ENCODE data around the gene HES7.

The HES7 gene

DNA sequence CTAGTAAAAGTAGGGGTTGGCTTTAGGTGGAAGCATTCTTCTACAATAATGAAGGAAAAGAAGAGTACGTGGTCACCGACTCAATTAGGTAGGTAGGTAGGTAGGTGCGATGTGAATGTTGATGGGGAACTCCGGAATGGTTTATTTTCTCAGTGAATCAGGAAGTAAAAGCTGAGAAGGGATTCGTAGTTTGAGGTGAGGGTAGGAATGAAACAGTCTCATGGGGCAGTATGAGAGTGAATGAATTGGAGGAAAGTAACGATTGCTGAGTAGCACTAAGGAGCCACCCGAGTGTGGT is 14.4 kb upstream of the HES7 start:
- H3K4me3 ChIP-seq (ENCODE audit: low read depth, low read length) = peak overlapping the region; percentile 43
- DNase-seq (ENCODE audit: low read depth) = no peak
- TF ChIP-seq, protein P1, sequence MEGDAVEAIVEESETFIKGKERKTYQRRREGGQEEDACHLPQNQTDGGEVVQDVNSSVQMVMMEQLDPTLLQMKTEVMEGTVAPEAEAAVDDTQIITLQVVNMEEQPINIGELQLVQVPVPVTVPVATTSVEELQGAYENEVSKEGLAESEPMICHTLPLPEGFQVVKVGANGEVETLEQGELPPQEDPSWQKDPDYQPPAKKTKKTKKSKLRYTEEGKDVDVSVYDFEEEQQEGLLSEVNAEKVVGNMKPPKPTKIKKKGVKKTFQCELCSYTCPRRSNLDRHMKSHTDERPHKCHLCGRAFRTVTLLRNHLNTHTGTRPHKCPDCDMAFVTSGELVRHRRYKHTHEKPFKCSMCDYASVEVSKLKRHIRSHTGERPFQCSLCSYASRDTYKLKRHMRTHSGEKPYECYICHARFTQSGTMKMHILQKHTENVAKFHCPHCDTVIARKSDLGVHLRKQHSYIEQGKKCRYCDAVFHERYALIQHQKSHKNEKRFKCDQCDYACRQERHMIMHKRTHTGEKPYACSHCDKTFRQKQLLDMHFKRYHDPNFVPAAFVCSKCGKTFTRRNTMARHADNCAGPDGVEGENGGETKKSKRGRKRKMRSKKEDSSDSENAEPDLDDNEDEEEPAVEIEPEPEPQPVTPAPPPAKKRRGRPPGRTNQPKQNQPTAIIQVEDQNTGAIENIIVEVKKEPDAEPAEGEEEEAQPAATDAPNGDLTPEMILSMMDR (IDR thresholded peaks at IDR 0.05; ENCODE audit: low read depth, low read length, missing control alignments) = no peak
- in situ Hi-C loops (cut with HindIII; ENCODE audit: low sequenced_read_pairs) = no loop called here

DNA sequence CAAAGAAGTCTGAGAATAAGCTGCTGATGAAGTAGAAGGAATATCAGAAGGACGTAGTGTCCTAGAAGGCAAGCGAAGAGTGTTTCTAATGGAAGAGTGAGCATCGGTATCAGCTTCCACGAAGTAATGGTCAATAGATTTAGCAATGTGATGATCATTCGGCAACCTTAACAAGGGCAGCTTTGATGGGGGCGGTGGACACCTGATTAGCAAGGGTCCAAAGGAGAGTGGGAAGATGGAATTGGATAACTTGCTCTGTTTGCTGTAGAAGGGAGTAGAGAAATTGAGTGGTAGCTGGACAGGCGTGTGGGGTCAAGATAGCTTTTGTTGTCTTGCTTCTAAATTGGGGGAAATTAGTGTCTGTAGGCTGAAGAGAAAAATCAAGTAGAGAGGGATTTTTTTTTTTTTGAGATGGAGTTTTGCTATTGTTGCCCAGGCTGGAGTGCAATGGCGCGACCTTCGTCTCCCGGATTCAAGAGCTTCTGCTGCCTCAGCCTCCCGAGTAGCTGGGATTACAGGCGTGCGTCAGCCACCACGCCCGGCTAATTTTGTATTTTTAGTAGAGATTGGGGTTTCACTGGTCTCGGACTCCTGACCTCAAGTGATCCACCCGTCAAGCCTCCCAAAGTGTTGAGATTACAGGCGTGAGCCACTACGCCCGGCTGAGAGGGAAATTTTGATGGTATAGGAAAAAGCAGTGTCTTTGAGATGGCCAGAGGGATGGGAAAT is 13.9 kb upstream of the HES7 start:
- TF ChIP-seq, protein P1 (IDR thresholded peaks at IDR 0.05; ENCODE audit: low read depth, low read length, missing control alignments) = no peak
- in situ Hi-C loops (cut with HindIII; ENCODE audit: low sequenced_read_pairs) = no loop called here
- peak overlapping the region; percentile 43 for H3K4me3 ChIP-seq (ENCODE audit: low read depth, low read length)
- no peak for DNase-seq (ENCODE audit: low read depth)

GRCh38 chr17:8133941-8134340 is 10.0 kb upstream of the HES7 start:
- in situ Hi-C loops (cut with HindIII; ENCODE audit: low sequenced_read_pairs) = no loop called here
- no peak overlapping the region for H3K4me3 ChIP-seq (ENCODE audit: low read depth, low read length)
- TF ChIP-seq, protein P1 (IDR thresholded peaks at IDR 0.05; ENCODE audit: low read depth, low read length, missing control alignments) = no peak
- DNase-seq (ENCODE audit: low read depth) = no peak

DNA sequence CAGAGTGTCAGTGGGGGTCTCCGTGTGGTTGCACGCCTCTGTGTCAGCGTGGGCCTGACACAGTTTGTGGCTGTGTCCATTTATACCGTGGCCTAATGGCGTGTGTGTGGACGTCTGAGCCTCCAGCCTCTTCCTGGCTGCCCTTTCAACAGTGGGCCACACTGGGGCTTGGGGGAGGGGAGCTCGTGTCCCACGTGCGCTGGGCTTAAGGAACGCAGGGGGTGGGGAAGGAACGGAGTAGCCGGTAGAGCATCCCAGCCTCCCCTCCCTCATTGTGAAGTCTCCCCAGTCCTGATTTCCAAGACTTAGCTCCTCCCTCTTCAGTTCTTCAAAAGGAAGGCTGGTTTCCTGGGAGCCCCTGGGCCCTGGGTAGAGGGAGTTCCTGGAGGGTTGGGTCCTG is 9.5 kb upstream of the HES7 start:
- no peak for DNase-seq (ENCODE audit: low read depth)
- H3K4me3 ChIP-seq (ENCODE audit: low read depth, low read length) = no peak overlapping the region
- in situ Hi-C loops (cut with HindIII; ENCODE audit: low sequenced_read_pairs) = no loop called here
- TF ChIP-seq, protein P1 (IDR thresholded peaks at IDR 0.05; ENCODE audit: low read depth, low read length, missing control alignments) = no peak

DNA sequence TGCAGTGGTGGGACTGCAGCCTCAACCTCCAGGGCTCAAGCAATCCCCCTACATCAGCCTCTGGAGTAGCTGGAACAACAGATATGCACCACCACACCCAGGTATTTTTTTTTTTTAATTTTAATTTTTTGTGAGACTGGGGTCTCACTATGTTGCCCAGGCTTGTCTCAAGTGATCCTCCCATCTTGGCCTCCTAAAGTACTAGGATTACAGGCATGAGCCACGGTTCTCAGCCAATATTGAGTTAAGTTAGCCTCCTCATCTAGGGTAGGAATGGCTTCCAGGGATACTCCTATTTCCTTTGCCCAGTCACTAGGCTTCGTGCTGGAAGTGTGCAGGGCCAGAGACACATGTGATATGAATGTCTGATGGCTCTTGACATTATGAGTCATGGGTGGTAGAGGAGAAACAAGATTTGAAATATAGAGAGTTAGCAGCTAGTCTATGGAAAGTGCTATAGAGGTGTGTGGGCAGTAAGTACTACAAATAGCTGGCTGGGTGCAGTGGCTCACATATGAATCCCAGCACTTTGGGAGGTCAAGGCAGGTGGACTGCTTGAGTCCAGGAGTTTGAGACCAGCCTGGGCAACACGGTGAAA is 8.0 kb upstream of the HES7 start:
- DNase-seq (ENCODE audit: low read depth) = no peak
- in situ Hi-C loops (cut with HindIII; ENCODE audit: low sequenced_read_pairs) = no loop called here
- no peak overlapping the region for H3K4me3 ChIP-seq (ENCODE audit: low read depth, low read length)
- TF ChIP-seq, protein P1 (IDR thresholded peaks at IDR 0.05; ENCODE audit: low read depth, low read length, missing control alignments) = no peak

DNA sequence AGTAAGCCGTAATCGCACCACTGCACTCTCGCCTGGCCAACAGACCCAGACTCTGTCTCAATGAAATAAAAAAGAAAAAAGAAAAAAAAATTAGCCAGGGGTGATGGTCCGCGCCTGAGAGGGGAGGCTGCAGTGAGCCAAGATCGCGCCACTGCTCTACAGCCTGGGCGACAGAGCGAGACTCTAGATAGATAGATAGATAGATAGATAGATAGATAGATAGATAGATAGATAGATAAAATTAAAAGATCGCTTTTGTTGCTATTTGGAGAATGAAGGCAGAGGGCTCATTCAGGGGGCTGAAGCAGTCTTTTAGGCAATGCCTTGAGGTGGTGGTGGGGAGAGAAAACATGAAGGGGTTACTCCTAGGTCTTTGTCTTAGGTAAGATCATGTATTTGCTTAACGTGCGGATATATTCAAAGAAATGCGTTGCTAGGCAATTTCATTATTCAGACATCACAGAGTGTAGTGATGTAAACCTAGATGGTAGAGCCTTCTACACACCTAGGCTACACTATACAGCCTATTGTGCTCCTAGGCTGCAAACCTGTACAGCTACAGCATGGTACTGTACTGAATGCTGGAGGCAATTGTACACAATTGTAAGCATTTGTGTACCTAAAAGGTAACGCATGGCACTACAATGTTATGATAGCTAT is 4.3 kb upstream of the HES7 start:
- TF ChIP-seq, protein P1 (IDR thresholded peaks at IDR 0.05; ENCODE audit: low read depth, low read length, missing control alignments) = no peak
- DNase-seq (ENCODE audit: low read depth) = no peak
- in situ Hi-C loops (cut with HindIII; ENCODE audit: low sequenced_read_pairs) = no loop called here
- no peak overlapping the region for H3K4me3 ChIP-seq (ENCODE audit: low read depth, low read length)

Measured in astrocyte of the cerebellum (primary cell).